NCI-H1092 (cell line): ENCODE data around the gene TBC1D12.
A peak's percentile ranks its signal among the peaks of the same experiment; 100 is the strongest.
"Not testable (repeated sequence)": the region's sequence is repeated elsewhere in the genome, so short reads cannot be mapped to it uniquely, and the experiment has no call there.

Experiments
- DNase-seq: peaks from one replicate; lab custom pipeline; 2025; lab: John Stamatoyannopoulos, UW

TBC1D12 gene

GRCh38 chr10:94456942-94457341 is 54.6 kb downstream of the TBC1D12 start:
- no peak for DNase-seq

- no peak for DNase-seq
These were observed 57.0 kb downstream of the TBC1D12 start for GRCh38 chr10:94459385-94459784.

DNA sequence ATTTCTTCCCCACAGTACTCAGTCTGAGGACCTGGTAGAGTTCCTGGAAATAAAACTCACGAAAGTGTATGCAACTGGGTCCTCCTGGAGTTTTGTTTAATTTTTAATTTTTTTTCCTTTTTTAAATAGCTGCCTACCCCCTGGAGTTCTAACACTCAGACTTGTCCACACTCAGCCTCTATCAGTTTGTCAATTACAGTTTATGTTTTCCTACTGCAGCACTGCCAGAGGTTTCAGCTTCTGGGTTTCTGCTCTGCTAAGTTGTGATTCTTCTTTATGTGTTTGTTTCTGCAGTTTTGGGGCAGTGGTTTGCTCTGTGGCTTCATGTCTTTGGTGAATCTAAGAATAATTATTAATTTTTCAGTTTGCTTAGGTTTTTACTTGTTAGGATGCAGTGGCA is 59.2 kb downstream of the TBC1D12 start:
- no peak for DNase-seq

DNA sequence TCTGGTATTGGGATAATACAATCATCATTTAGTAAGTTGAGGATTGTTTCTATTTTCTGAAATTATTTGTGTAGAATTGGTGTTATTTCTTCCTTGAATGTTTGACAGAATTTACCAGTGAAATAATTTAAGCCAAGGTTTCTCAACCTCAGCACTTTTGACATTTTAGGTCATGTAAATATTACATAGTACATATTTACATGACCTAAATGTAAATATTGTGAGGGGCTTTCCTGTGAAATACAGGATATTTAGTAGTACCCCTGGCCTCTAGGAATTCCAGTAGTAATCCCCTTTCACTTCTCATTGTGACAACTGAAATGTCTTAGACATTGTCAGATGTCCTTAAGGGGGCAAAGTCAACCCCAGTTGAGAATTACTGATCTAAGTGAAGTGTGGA is 59.8 kb downstream of the TBC1D12 start:
- DNase-seq, result no peak

- DNase-seq, result no peak
These were observed 63.3 kb downstream of the TBC1D12 start for GRCh38 chr10:94465684-94466083.

- no peak for DNase-seq
These were observed 79.1 kb downstream of the TBC1D12 start for GRCh38 chr10:94481410-94481809.

DNA sequence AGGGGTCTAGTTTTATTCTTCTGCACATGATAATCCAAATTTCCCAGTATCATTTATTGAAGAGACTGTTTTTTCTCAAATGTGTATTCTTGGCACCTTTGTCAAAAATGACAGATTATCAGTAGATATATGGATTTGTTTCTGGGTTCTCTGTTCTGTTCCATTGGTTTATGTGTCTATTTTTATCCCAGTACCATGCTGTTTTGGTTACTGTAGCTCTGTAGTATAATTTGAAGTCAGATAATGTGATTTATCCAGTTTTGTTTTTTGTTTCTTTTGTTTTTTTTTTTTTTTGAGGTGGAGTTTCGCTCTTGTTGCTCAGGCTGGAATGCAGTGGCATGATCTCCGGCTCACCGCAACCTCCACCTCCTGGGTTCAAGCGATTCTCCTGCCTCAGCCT is 81.6 kb downstream of the TBC1D12 start:
- DNase-seq, result no peak

GRCh38 chr10:94485094-94485493 is 82.8 kb downstream of the TBC1D12 start:
- no peak for DNase-seq

GRCh38 chr10:94487575-94487974 is 85.2 kb downstream of the TBC1D12 start:
- no peak for DNase-seq

- DNase-seq, result no peak
These were observed 86.8 kb downstream of the TBC1D12 start for GRCh38 chr10:94489107-94489506.

GRCh38 chr10:94489976-94490788 is 87.8 kb downstream of the TBC1D12 start:
- DNase-seq, result no peak

- DNase-seq, result no peak
These were observed 88.4 kb downstream of the TBC1D12 start for GRCh38 chr10:94490789-94491039.

DNA sequence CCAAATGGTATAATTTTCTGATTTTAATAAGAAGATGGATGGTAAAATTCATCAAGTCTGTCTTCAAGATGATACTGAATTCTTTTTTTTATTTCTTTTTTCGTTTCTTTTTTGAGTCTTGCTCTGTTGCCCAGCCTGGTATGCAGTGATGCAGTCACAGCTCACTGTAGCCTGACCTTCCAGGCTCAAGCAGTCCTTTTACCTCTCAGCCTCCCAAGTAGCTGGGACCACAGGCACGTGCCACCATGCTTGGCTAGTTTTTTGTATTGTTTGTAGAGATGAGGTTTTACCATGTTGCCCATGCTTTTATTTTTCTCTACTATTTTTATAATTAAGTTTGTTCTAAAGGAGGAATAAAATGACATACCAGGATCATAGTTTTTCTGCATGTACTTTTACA is 91.1 kb downstream of the TBC1D12 start:
- no peak for DNase-seq

DNA sequence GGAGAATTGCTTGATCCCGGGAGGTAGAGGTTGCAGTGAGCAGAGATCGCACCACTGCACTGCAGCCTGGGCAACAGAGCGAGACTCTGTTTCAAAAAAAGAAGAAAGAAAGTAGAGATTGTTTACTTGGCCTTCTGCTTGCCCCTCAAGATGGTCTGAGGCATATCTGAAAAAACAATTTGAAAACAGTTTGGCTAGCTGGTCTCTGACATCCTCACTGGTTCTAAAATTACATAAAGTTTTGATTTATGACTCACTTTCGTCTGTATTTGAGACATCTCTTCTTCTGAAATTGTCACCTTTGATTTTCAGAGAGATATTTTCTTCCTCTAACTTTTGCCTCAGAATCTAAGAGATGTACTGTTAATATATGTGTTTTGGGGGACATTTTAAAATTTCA is 93.7 kb downstream of the TBC1D12 start:
- no peak for DNase-seq

GRCh38 chr10:94496646-94497045 is 94.3 kb downstream of the TBC1D12 start:
- no peak for DNase-seq

DNA sequence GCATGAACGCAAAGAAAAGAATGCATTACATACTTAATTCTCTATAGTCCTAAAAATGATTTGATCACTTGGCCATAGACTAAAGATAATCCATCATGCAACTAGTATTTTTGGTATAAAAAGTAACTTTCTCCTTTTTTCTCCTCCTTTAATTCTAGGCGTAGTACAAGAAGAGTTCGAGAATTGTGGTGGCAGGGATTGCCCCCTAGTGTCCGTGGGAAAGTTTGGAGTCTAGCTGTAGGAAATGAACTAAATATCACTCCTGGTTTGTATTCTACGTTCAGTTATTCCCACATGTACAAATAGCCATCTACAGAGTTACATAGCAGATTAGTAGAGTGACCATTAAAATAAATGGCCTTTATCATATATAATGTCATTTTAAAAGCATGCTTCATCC is 97.7 kb downstream of the TBC1D12 start:
- no peak for DNase-seq

- no peak for DNase-seq
These were observed 119.2 kb downstream of the TBC1D12 start for GRCh38 chr10:94521276-94522250.

DNA sequence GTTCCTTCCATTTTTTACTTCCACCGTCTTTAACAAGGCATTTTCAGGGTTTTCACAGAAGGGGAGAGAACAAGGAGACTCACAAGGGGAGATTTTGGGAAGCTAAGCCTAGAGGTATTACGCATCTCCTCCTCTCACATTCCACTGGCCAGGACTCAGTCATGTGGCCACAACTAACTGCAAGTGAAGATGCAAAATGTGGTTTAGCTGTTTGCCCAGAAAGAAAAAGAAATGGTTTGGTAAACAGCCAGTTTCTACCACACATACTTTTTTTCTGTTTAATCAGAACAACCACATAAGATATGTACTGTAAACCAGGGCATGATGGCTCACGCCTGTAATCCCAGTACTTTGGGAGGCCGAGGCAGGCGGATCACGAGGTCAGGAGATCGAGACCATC is 121.8 kb downstream of the TBC1D12 start:
- no peak for DNase-seq

DNA sequence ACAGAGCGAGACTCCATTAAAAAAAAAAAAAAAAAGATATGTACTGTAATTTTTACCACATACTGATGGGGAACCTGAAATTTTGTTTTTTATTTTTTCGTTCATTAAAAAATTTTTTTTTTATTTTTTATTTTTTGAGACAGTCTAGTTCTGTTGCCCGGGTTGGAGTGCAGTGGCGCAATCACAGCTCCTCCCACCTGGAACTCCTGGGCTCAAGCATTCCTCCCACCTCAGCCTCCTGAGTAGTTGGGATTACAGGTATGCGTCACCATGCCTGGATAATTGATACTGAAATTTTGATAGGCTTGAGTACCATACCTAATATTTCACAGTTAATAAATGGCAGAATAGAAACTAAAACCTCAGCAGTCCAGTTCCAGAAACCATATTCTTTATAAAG is 122.4 kb downstream of the TBC1D12 start:
- DNase-seq, result no peak

DNA sequence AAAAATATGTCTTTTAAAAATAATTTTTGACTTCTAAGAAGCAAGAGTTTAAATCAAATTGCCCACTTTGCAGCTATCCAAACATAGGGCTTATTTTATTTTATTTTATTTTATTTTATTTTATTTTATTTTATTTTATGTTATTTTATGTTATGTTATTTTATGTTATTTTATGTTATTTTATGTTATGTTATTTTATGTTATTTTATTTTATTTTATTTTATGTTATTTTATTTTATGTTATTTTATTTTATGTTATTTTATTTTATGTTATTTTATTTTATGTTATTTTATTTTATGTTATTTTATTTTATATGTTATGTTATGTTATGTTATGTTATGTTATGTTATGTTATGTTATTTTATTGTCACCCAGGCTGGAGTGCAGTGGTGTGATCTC is 129.2 kb downstream of the TBC1D12 start:
- not testable (repeated sequence) for DNase-seq

DNA sequence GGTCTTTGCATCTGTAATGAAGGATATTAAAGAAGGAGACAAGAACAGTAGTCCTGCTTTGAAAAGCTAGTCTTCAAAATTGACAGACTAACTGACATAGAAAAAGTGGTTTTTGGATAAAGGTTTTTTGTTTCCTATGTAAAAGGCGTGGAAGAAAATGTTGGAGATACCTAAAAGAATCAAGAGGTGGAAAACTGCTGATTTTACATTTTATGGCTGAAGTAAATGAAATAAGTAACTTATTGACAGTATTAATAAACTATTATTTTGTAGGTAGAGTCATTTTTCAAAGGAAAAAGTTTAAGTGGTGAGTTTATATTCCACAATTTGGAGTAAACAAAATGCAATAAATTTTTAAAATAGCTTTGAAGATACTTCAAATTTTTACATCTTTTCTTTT is 130.7 kb downstream of the TBC1D12 start:
- no peak for DNase-seq

- not testable (repeated sequence) for DNase-seq
These were observed 139.9 kb downstream of the TBC1D12 start for GRCh38 chr10:94542282-94542681.

DNA sequence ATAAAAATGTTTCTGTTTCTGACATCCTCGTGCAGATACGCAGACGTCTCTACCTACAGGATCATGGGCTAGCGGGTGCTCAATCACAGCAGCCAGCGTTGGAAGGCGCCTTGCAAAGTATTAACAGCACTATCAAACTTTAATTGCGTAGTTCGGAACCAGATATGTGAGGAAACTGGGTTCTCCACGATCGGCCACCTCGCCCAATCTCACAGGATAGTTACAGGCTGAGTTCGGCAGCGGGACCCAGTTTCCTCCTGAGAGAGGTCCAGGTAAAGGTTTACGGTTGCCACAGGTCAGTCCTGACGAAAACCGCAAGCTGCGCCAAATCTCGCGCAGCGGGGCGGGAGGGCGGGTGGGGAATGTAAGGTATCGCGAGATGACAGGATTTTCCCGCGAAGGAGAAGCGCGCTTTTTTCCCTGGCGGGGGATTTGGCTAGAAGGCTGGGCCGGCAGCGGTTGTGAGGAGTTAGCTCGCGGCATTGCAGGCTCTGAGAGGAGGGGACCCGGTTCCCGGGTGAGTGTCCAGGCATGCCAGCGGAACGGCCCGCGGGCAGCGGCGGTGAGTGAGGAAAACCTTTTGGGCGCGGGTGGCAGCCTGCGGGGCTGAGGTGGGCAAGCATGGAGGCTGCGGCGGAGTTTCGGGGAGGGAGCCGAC is 143.2 kb downstream of the TBC1D12 start, which contains the start of gene HELLS:
Gene HELLS (plus strand): TSS at position 398 of the 658 bp plus-strand sequence. CDS start 134 bp downstream, at position 532.
- DNase-seq, result peak; percentile 86
